Subcutaneous preadipocyte (primary cell): ENCODE data around the gene STOM. TPM values are rescaled to one million over a fixed set of nuclear protein-coding genes. Genes with fewer than 3 reads are reported as not detected.

Experiments
- total RNA-seq: library from RNA; depleted of rRNA; stranded (reverse); fragments of >200 nt; gene quantifications from 2 replicates; pipeline ENCODE4 v1.2.3, GENCODE V29; 2012

Gene STOM, protein sequence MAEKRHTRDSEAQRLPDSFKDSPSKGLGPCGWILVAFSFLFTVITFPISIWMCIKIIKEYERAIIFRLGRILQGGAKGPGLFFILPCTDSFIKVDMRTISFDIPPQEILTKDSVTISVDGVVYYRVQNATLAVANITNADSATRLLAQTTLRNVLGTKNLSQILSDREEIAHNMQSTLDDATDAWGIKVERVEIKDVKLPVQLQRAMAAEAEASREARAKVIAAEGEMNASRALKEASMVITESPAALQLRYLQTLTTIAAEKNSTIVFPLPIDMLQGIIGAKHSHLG
- 117 and 141 TPM in 2 replicates for total RNA-seq

GRCh38 chr9:121369595-121370265 is at the start of gene STOM:
Gene STOM (minus strand): TSS chr9:121370250. CDS start chr9:121370187, 63 bp downstream.

Other genes with a start within 250 kb of the STOM start
- 25.4 and 28.0 TPM in 2 replicates for gene RAB14, start 168.4 kb downstream of the STOM start, total RNA-seq
- 186 and 208 TPM in 2 replicates for gene GSN, start 102.1 kb downstream of the STOM start, total RNA-seq
- not detected in 2 replicates for gene GGTA1, start 129.6 kb upstream of the STOM start, total RNA-seq